Measurements from ENCODE around the gene MYCBPAP.

MYCBPAP gene

DNA sequence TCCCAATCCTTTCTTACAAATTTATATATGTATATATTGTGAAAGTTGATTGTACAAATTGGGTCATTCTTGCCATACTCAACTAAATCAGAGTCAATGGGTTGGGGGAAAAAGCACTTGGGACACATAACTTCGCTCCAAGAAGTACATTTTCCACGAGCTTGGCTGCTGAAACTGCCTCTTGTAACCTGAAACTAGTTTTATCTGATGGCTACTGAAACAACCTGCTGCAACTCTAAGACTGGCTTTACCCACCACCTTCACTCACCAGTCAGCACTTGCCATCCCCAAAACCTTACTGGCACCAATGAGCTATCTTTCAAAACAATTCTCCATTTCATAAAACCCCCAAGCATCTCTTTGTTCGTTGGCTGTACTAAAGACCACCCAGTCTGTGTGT lies 14.5 kb upstream of the MYCBPAP start:
- no peak for DNase-seq

GRCh38 chr17:50495217-50495823 lies 12.9 kb upstream of the MYCBPAP start:
- no peak for DNase-seq

- no peak for DNase-seq
These were observed 12.3 kb upstream of the MYCBPAP start for GRCh38 chr17:50495918-50496317.

GRCh38 chr17:50498021-50498874 lies 10.0 kb upstream of the MYCBPAP start:
- DNase-seq = peak; percentile 31

- DNase-seq = no peak
These were observed 9.0 kb upstream of the MYCBPAP start for GRCh38 chr17:50499270-50499669.

GRCh38 chr17:50499721-50500120 lies 8.5 kb upstream of the MYCBPAP start:
- DNase-seq = no peak

DNA sequence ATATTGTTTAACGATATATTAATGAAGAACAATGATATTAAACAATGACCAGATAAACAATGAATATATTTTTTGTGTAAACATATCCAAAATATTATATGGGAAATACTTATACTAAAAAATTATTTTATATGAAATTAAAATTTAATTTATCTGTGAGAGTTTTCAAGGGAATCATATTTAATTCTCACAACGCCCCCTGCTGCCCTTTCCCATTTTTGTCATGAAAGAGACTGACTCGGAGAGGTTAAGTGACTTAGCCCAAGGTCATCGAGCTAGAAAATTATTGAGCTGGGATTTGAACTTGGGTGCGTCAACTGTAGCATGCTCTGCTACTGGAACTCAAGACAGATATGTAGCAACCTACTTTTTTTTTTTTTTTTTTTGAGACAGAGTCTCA lies 7.2 kb upstream of the MYCBPAP start:
- peak; percentile 68 for DNase-seq

- no peak for DNase-seq
These were observed 5.8 kb upstream of the MYCBPAP start for GRCh38 chr17:50502301-50502990.

DNA sequence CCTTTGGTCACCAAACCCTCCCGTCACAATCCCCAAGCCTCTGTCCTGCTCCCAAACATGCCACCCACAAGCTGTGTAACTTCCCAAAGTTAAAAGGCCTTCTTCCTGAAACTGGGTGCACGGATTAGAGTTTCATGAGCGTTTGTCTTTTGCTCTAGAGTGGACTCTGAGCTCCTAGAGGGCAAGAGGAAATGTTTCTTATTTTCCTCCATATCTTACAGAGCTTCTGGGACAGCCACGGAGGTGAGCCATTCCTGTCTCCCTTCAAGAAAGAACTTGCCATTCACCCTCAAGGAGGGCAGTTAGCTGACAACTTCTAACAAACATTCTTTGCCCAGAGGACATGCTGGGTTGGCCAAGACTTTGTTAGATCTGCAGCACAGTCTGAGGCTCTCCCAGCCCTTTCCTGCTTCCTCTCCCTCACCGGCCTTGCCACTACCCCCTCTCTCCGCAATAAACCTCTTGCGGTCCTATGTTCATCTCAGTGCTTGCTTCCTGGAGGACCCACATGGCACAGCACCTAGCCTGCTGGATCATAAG lies 2.6 kb upstream of the MYCBPAP start:
- no peak for DNase-seq

- no peak for DNase-seq
These were observed 1.9 kb upstream of the MYCBPAP start for GRCh38 chr17:50506298-50506697.

DNA sequence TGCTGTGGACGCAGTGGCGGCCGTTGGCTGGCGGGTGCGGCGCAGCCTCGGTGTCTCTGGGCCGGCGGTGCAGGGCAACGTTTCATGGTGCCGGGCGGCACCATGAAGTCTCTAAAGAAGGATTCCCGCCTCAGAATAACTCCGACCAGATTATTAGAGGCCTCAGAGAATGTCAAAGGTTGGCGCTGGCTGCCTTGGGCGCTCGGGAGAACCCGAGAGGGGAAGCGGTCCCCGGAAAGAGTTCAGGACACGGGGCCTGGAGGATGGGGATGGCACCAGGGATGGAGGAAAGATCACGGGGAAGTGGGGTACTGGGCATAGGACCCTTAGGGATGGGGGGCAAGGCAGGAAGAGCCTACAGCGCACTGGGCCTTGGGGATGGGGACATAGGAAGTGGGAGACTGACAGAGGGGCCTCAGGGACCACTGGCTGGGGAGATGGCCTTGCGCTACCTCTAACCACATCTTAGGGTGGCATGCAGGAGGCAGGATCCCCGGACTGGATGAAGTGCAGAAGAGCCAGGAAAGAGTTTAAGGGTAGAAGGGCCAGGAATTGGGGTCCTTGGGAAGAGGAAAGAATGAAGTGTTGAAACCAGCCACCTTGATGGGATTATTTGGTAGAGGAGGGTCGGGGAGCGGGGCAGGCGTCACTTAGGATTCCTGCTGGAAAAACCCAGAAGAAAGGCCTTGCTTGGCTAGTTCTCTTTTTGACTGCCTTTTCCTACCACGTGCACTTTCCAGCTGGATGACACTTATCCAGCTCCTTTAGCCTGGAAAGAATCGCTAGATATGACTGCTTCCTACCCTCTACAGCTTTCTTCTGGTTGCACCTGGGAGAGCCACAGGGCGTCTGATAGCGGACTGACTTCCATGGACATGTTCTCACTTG lies 578 bp downstream of the MYCBPAP start:
- no peak for DNase-seq

- no peak for DNase-seq
These were observed 2.8 kb downstream of the MYCBPAP start for GRCh38 chr17:50511058-50511457.

GRCh38 chr17:50513495-50513894 lies 5.3 kb downstream of the MYCBPAP start:
- no peak for DNase-seq

DNA sequence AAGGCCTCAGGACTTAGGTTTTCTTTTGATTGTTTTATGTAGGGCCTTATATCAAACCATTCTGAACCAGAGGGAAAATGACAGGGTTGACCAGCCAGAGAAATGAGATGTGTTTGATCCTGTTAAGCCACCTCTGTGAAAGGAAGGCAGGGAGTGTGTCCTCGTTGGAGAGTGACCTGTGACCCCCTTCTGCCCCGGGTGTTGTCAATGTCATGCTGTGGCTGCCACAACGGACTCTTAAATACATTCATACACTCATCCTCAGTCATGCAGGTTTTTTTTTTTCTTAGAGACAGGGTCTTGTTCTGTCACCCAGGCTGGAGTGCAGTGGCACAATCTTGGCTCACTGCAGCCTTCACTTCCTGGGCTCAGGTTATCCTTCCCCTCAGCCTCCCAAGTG lies 6.1 kb downstream of the MYCBPAP start:
- DNase-seq = no peak

DNA sequence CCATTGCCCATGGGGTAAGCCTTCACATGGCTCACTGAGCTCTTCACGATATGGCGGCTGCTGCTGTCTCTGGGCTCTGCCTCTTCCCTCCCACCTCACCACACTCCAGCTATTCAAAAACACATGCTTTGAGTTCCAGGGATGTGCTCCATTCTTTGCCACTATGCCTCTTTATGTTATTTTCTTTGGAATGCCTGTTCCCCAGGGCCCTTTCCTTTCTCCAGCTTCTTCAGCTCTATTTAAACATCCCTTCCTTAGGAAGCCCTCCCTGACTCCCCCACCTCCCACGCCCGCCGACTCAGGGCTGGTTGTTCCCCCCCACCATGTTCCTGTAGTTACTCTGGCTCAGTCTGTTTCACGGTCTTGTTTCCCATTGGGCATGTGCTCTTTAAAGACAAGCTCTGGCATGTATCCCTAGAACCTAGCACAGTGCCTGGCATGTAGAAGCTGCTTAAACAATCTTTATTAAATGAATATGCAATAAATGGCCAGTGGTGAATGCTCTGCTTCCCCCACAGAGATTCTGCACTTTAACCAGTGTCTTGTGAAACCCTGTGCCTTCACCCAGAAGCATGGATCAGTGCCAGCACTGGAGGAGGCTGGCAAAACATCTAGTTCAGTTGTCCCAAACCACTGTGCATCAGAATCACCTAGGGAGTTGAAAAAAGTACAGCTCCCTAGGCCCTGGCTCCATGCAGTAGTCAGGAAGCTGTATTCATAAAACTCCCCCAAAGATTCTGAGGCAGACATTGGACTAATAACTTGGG lies 6.9 kb downstream of the MYCBPAP start:
- DNase-seq = no peak

GRCh38 chr17:50517011-50517410 lies 8.8 kb downstream of the MYCBPAP start:
- DNase-seq = no peak

DNA sequence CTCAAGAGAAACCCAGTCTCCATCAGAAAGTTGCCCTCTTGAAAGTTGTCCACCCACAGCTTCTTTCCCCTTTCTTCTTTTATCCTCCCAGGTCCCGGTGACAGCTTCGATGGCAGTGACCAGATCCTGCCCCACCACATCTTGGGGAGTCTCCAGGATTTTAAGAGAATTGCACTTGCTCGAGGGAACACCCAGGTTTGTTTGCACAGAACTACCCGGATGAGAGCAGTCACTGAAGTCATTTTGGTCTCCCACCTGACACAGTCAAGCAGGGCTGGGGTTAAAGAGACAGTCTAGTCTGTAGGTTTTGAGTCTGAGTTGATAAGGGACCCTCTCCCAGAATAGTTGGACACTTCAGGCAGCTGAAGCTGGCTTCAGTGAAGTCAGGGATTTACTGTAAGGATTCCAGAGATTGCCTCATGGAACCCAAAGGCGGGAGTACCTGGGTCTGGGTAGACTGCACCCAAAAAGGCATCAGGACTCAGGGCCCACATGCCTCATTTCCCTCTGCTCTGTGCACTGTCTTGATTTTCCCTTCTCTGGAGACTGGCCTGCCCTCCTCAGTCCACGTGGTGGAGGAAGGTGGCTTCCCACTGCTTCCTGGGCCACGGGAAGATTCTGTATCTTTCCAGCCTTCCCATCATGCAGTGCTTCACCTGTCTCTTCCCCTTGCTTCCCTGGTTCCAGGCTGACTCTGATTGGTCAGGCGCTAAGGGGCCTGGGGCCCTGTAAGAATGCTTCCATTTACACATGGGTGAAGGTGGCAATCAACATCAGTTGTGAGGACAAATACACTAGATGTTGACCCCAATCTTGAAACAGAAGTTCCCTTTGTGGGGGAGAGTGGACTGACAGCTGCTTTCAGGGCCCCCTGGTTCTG lies 9.5 kb downstream of the MYCBPAP start:
- no peak for DNase-seq

GRCh38 chr17:50518384-50519023 lies 10.3 kb downstream of the MYCBPAP start:
- DNase-seq = no peak

- no peak for DNase-seq
These were observed 11.0 kb downstream of the MYCBPAP start for GRCh38 chr17:50519141-50519834.

- DNase-seq = no peak
These were observed 12.2 kb downstream of the MYCBPAP start for GRCh38 chr17:50520483-50520882.
